Left ventricle myocardium superior (tissue), 1 donor: ENCODE data around the gene PHOSPHO1. TPM values are rescaled to one million over a fixed set of nuclear protein-coding genes. Genes with fewer than 3 reads are reported as not detected.
A peak's percentile ranks its signal among the peaks of the same experiment; 100 is the strongest.

Experiments
- ATAC-seq: fragments of 200-7000 bp; cut with Tn5 transposase; one replicate; pipeline ENCODE4 v1.9.1; 2020; ENCODE audit warnings: mild to moderate bottlenecking, moderate library complexity
- DNase-seq: peaks from one replicate; pipeline ENCODE4 v3.0.0-alpha.2; 2020
- intact Hi-C: fragments of 100-400 bp; cut with micrococcal nuclease; formaldehyde crosslinking; loops from one replicate; pipeline ENCODE4 v1.11.0; 2022
- total RNA-seq: library from RNA; stranded (reverse); fragmentation: NEBNext Ultra II Directional; extraction: Animal tissue kit (Norgen Biotek cat#: 25700); gene quantifications from one replicate; pipeline ENCODE4 v1.2.1, GENCODE V29; 2021
- donor health status: DM: no; HTN: yes; CAD: no; lungs with severe emphysema.

The PHOSPHO1 gene
- total RNA-seq, 1 donor from 2014 or later = 0.64 TPM

DNA sequence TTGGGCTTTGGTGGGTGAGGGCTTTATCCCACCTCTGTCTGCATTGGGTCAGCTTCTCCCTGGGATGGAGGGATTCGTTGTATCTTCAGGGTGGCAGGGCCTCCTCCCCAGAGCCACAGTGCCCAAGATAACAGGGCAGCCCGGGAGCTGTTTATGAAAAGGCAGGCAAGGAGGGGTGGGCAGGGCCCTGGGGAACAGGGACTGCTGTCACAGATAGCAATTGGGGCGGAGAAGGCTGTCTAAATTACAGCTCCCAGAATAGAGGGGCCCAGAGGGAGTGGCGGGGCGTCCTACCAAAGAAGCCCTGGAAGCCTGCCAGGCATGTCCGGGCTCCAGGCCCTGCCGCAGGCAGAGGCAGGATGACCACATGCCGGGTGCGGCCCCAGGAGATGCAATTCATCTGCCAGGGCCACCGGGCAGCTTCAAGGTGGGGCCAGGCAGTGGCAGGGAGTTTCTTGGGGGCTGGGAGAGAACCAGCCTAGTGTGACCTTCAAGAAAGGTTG, 18.8 kb upstream of the PHOSPHO1 start:
- DNase-seq (peak; percentile 77), ATAC-seq (peak; percentile 94)
- intact Hi-C loops = no loop called here

DNA sequence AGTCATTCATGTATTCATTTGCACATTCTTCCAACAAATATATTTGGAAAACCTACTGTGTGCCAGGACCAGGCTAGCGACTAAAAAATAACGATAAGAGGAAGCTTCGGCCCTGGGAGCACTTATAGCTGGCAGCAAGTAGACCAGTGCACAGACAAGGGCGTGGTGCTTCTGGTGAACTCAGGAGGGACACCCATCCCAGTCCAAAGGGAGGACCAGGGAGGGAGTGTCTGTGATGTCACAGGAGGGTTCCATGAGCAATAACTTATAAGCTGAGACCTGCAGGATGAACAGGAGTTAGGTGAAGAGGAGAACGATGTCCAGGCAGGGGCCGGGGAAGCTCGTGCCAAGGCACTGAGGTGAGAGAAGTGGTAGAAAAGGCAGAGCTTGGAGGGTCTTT, 17.4 kb upstream of the PHOSPHO1 start:
- no peak for ATAC-seq
- intact Hi-C loops = no loop called here
- DNase-seq = no peak

DNA sequence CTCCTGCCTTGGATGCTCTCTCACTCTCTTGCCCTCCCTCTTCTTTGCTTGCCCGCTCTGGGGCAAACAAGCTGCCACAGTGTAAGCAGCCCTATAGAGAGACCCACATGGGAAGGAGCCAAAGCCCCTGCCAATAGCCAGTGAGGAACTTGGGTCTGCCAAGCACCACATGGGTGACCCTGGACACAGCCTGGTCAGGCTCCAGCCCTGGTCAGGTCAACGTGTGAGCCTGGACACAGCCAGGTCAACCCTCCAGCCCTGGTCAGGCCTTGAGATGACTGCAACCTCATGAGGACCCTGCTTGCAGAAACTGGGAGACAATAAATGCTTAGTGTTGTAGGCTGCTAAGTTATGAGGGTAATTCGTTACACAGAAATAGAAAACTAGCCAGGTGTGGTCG, 14.3 kb upstream of the PHOSPHO1 start:
- intact Hi-C loops = no loop called here
- no peak for ATAC-seq
- DNase-seq = no peak

DNA sequence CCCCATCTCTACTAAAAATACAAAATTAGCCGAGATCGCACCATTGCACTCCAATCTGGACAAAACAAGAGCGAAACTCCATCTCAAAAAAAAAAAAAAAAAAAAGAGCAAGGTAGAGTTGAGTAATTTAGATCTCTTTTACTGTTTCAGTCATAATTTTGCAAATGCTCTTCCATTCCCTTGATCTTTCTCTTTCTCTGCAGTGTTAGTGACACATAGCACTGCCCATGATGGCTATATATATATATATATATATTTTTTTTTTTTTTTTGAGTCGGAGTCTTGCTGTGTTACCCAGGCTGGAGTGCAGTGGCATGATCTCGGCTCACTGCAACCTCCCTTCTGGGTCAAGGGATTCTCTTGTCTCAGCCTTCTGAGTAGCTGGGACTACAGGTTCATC, 12.2 kb upstream of the PHOSPHO1 start:
- no peak for ATAC-seq
- intact Hi-C loops = no loop called here
- DNase-seq = no peak

DNA sequence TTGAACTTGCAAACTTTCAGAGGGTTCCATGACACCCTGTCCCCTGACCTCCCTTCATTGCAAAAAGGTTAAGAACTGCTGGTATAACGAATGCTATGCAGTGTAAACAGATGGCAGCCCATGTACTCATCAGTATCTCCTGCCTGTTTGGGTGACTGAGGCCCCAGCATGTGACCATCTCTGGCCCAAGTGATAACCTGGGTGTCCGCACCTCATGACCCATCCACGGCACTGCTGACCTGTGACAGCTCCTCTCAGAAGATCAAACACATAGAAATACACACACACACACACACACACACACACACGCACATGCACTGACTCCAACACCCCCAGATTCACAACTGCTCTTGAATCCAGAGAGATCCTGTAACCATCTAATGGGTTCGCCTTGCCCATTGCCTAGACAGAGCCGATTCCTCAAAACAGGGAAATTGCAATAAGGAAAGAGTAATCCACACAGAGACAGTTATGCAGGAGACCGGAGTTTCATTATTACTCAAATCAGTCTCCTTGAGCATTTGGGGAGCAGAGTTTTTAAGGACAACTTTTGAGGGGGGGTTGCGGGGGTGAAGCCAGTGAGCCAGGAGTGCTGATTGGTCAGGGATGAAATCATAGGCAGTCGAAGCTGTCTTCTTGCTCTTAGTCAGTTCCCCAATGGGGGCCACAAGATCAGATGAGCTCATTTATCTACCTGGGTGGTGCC, 11.3 kb upstream of the PHOSPHO1 start:
- DNase-seq = no peak
- intact Hi-C loops = no loop called here
- no peak for ATAC-seq

DNA sequence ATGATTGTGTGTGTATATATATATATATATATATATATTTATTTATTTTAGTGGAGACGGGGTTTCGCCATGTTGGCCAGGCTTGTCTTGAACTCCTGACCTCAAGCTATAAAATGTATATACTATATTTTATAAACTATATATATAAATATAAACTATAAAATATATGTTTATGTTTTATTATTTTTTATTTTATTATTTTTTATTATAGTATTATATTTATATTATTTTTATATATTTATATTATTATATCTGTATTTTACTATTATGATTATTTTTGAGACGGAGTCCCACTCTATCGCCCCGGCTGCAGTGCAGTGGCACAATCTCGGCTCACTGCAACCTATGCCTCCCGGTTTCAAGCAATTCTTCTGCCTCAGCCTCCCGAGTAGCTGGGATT, 10.5 kb upstream of the PHOSPHO1 start:
- intact Hi-C loops = no loop called here
- DNase-seq (no peak), ATAC-seq (no peak)

DNA sequence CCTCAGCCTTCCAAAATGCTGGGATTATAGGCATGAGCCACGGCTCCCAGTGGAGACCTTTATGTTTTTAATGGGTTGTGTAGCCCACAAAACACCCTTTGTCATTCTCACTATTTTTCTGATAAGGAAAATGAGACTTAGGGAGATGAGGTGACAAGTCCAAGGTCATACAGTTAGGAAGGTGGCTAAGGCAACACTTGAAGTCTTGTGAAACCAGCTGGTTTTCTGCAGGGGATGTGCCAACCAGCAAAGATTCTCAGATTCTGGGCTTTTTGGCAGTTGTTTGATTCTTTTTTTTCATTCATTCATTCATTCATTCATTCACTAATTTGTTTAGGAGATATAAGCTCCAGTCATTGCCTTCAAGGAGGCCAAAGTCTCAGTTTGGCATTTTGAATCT, 10.0 kb upstream of the PHOSPHO1 start:
- DNase-seq (no peak), ATAC-seq (no peak)
- intact Hi-C loops = no loop called here

DNA sequence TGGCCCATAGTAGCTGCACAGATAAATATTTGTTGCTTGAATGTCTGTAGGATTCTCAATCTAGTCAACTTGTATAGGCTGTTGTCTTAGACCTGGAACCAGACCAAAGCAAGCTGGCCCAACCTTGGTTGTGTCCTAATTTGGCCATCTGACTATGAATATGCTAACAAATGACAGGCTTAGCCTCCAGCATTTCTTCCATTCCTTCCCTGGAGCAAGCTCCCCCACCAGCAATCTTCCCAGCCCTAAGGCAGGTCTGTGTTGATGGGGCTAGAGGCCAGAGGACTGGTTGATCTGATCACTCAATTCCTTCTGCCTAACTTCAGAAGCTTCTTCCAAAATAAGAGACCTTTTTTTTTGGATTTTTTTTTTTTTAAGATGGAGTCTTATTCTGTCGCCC, 9.4 kb upstream of the PHOSPHO1 start:
- DNase-seq (no peak), ATAC-seq (no peak)
- intact Hi-C loops = no loop called here

DNA sequence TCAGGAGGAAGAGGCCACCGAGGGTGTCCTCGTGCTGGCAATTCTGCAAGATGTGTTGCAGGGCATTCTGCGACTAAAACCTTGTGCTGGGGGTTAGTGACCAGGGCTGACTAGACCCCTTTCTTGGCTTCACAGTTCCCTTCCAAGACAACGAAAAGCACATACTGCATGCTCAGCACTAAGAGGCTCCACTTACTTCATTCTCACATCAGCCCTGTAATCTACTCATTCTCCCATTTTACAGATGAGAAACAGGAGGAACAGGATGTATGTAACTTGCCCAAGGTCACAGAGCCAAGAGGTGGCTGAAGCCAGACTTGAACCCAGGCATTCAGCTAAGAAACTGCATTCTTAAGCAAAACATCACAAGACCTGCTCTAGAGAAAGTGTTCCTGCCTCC, 5.3 kb upstream of the PHOSPHO1 start:
- intact Hi-C loops = no loop called here
- DNase-seq = no peak
- ATAC-seq = no peak

DNA sequence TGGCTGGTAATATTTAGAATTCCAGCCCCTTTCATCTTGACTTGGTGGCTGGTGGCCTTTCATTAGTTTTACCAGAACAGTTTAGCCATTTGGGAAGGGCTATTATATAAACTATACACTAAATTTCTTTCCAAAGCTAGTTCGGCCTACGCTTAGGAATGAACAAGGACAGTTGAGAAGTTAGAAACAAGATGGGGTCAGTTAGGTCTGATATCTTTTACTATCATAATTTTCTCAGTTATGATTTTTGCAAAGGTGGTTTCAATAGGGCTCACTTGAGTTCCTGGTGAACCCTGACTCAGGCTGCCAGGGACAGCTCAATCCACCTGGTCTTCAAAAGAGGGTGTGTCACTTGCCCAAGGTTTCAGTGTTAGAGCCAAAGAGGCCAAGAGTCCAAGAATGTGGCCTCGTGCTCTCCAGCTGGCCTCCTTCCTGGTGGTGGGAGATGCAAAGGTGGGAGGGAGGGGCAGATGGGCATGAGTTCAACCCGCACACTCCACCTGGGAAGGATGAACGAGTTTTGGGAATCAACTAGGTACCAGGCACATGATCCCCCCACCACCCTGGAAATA, 4.0 kb upstream of the PHOSPHO1 start:
- DNase-seq (no peak), ATAC-seq (no peak)
- intact Hi-C loops = no loop called here

DNA sequence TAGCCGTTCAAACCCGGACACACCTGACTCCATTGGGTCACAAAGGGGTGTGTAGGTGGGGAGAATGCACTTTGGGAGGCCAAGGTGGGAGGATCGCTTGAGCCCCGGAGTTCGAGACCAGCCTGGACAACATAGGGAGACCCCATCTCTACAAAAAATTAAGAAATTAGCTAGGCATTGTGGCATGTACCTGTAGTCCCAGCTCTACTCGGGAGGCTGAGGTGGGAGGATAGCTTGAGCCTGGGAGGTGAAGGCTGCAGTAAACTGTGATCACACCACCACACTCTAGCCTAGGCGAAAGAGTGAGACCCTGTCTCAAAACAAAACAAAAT, 942 bp upstream of the PHOSPHO1 start:
- intact Hi-C loops = no loop called here
- no peak for DNase-seq
- ATAC-seq = no peak

DNA sequence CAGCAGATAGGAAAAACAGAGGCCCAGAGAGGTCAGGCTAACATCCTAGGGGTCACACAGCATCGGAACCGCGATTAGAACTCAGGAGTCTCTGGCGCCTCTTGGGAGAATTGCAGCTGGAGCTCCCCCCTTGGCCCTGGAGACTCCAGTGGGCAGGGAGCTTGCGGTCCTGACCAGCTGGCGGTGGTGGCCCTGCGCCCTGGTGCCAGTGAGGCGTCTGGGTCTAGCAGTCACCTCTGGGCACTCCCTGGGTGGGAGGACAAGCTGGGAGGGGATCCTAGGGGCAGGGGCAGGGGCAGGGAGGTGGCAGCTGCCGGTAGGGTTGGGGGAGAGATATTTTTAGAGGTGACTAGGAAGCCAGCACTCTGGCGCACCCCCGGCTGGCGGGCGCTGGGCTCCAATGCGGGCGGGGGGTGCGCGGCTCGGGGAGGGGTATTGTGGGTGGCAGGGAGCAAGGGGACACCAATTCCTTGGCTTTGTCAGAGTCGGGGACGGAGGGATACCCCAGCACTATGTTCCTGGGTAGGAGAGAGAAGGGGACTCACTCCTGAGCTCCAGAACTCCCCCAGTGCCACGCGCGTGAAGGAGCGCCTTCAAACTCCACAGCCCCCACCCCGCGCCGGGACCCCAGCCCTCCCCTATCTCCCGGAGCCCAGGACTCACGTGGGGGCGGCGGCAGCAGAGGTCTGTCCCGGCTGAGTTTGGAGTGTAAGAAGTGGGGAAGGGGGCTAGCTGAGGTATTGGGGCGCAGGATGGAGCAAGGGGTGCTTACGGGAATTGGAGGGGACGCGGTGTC, 584 bp downstream of the PHOSPHO1 start:
- intact Hi-C loops = loop anchor here (5.0 kb wide), 1 partner anchor 38 kb away; no protein-coding TSS in a partner anchor
- peak; percentile 11 for ATAC-seq
- DNase-seq = peak; percentile 38

DNA sequence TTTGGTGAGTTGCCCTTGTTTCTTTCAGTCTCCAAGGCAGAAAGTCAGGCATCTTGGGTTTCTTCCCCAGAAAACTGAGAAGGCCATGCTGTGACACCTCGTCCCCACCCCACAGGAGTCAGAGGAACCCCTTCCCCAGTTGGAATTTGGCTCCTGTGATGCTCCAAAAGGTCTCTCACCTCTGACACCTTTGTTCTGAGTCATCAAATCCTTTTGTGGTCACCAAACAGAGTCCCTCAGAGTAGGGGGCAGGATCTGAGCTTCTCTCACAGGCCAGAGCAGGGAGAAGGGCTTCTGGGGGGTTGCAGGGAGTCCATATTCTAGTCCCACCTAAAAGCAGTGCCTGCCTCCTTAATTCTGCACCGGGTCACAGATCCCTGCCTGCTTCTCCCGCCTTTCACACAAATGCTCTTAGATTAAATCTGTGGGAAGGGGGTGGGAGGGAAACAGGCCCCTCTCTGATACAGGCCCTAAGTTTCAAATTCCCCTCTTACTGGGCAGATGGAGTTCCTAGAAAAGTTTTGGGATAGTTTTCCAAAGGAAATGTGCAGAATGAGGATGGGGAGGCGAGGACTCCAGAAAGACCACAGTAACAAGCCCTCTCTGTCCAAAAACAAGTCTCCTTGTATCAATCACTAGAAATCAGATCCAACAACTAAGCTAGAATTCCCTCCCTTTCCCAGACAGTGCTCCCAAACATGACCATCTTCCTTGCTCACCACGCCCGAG, 1.3 kb downstream of the PHOSPHO1 start:
- ATAC-seq (no peak), DNase-seq (no peak)
- intact Hi-C loops = loop anchor here (5.0 kb wide), 1 partner anchor 37 kb away; no protein-coding TSS in a partner anchor

DNA sequence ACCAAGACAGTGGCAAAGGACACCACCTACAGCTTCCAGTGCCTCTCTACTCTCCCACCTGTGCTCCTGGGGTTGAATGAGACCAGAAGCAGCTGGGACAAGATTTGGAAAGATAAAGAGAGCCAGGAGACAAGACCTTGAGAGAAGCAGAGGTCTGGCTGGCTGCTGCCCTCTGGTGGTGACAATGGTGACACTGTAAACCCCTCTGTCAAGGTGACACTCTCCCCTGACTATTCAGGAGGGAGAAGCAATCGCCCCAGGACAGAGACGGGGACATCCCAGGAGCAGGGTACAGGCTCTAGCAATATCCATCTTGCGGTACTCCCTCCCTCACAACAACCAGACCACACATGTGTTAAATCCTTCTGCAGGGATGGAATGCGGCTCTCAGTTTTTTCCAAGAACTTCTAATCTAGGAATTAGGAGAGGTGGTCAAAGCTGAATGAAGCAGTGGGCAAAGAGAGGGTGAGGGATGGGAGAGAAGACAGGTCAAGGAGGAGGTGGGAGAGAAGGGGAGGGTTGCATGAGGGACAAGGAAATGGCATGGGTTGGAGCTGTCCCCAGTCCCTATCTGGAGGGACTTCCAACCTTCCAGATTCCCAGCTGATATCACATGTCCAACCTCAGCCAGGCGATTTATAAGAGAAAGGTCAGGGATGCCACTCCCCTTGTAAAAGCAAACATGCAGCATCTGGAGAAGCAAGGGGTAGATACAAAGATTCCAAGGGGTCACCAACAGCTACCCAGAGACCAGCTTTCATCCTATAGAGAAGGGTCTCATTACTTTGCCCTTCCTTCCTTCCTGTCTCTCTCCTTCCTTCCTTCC, 2.9 kb downstream of the PHOSPHO1 start:
- peak; percentile 82 for DNase-seq
- intact Hi-C loops = loop anchor here (5.0 kb wide), 1 partner anchor 35 kb away; no protein-coding TSS in a partner anchor
- peak; percentile 47 for ATAC-seq

DNA sequence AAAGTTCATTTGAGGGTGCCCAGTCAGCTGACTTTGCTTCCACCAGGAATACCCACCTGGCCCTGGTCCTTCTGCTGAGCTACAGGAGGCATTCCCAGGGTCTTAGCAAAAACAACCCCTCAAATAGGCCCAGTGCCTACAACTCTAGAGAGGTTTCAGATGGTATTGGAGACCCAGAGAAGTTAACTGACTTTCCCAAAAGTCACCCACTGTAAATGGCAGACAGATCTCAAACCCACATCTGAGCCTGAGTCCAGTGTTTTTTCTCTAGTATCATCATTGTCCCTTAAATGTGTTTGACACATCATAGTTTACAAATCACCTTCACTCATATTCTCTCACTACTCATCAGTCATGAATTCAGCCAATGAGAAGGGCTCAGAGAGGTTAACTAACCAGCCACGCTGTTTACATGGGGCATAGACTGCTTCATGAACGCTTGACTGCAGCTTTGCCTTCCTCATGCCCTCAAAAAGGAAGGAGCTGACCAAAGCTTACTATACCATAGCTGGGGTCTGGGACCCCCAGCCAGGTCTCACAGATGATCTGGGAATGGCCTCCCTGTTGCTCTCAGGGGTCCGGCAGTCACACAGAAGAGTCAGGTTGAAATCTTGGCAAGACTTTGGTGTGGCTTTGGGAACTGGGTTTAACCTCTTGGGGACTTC, 3.7 kb downstream of the PHOSPHO1 start:
- DNase-seq (no peak), ATAC-seq (no peak)
- intact Hi-C loops = loop anchor here (5.0 kb wide), 1 partner anchor 35 kb away; no protein-coding TSS in a partner anchor

DNA sequence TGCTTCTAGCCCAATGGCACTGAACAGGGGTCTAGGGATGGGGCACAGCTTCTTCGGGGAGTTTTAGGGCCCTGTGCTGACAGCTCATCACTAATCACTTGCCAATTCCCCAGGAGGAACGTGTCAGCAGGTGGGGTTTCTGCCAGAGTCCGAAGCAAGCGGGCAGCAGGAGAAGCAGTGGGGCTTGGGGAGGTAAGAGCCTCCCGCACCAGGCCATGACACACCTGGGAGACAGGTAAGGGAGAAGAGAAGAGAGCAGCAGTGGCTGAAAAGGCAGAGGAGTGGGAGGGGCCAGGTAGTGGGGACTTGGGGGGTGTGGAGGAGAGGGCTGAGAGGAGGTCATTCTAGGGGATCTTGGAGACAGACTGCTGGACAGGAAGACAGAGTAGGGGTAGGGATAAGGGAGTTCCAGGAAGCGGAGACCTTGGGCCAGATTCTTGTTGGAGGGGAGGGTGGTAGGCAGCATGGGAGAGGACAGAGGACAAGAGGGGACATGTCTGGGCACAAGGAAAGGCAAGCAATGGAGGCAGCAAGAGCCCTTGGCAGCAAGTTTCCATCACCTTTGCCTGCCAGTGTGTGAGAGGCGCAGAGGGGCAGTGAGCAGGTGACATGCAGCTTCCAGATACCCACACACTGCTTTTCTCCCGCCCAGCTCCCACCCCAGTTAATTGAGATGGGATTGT, 4.9 kb downstream of the PHOSPHO1 start:
- ATAC-seq = no peak
- intact Hi-C loops = loop anchor here (5.0 kb wide), 1 partner anchor 33 kb away; no protein-coding TSS in a partner anchor
- DNase-seq = no peak

DNA sequence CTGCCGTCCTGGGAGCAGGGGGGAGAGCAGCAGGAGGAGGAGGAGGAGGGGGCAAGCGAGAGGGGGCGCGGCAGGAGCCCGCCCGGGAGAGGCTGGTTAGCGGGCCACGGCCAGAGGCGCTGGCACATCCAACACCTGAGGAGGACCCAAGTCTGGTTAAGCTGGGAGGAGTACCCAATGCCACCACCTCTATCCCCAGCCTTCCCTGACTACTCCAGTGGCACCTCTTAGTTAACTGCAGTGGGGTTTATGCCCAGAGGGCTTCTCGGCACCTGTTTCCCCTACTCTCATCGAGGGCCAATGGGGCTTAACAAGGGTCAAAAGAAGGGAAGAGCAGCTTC, 5.6 kb downstream of the PHOSPHO1 start:
- DNase-seq (no peak), ATAC-seq (no peak)
- intact Hi-C loops = loop anchor here (5.0 kb wide), 1 partner anchor 33 kb away; no protein-coding TSS in a partner anchor
